ENCODE data around the gene FECH.
"Not testable (repeated sequence)": the region's sequence is repeated elsewhere in the genome, so short reads cannot be mapped to it uniquely, and the experiment has no call there.

The FECH gene

GRCh38 chr18:57527556-57528229 lies 58.8 kb downstream of the FECH start:
- no peak for DNase-seq

DNA sequence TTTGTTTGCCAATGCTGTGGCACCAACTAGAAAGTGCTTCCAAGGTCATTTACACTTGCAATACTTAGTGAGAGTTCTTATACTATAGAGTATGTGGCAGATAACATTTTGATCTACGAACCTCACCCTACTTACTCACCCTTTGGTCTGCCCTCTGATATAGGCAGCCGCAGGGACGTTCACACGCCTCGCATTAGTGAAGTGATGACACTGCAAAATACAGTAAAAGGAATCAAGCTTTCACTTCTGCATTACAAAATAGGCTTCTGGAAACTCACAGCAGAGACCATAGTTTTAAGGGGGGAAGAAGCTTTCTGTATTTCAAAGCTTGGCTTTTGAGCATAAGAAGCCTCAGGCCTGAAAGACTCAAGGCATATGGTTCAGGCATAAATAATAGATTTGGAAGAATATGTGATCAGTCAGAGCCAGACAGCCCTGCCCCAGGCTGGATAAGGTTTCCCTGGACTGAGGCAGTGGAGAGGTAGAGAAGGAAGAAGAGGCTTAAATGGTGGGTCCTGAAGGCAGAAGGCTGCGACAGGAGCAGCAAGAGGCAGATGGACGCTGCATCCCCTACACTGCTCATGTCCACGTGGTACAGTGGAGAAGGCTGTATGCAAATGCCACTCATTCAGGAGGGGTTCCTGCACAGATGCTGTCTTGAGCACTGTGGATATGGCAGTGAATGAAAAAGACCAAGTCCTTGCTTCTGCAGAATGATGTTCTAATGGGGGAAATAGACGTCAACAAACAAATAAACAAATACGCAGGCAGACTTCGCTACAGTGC lies 63.1 kb downstream of the FECH start:
- no peak for DNase-seq

- DNase-seq = not testable (repeated sequence)
These were observed 64.2 kb downstream of the FECH start for GRCh38 chr18:57522348-57522747.

- DNase-seq = no peak
These were observed 66.7 kb downstream of the FECH start for GRCh38 chr18:57519668-57520424.

GRCh38 chr18:57518533-57518932 lies 68.0 kb downstream of the FECH start:
- no peak for DNase-seq

- no peak for DNase-seq
These were observed 70.4 kb downstream of the FECH start for GRCh38 chr18:57516056-57516455.

- DNase-seq = no peak
These were observed 81.3 kb downstream of the FECH start for GRCh38 chr18:57505231-57505630.

- DNase-seq = no peak
These were observed 83.9 kb downstream of the FECH start for GRCh38 chr18:57502624-57503023.

- DNase-seq = no peak
These were observed 87.7 kb downstream of the FECH start for GRCh38 chr18:57498682-57499256.

Data from activated CD4-positive, alpha-beta T cell treated with anti-CD3 and anti-CD28 coated beads for 1 hour (primary cell).